Left lung (tissue), 10 donors: ENCODE results near the gene DNAJB11. TPM values are rescaled to one million over a fixed set of nuclear protein-coding genes. Genes with fewer than 3 reads are reported as not detected.
"Not testable (repeated sequence)": the region's sequence is repeated elsewhere in the genome, so short reads cannot be mapped to it uniquely, and the experiment has no call there.

ENCODE experiments used
- ATAC-seq: fragments of 200-7000 bp; cut with Tn5 transposase; one replicate; pipeline ENCODE4 v1.9.1; 2020; ENCODE audit warnings: moderate library complexity
- DNase-seq, 4 donors: peaks; one replicate each; pipeline ENCODE4 v3.0.0-alpha.2; 2013 to 2020
- H3K27ac ChIP-seq, 2 donors: fragments of 200-600 bp; sonication (generic) in 1 of 2; one replicate each; pipeline versions ENCODE4 v1.5.0 to v1.8.0; 2020 to 2021
- H3K27me3 ChIP-seq, 2 donors: fragments of 200-600 bp; sonication (generic) in 1 of 2; one replicate each; pipeline versions ENCODE4 v1.5.0 to v1.8.0; 2020 to 2021
- H3K36me3 ChIP-seq, 2 donors: fragments of 200-600 bp; sonication (generic) in 1 of 2; one replicate each; pipeline versions ENCODE4 v1.5.0 to v1.8.0; 2020 to 2021
- H3K4me1 ChIP-seq, 2 donors: fragments of 200-600 bp; one replicate each; pipeline ENCODE4 v1.8.0; 2021
- H3K4me3 ChIP-seq, 2 donors: fragments of 200-600 bp; sonication (generic) in 1 of 2; one replicate each; pipeline versions ENCODE4 v1.5.0 to v1.8.0; 2020 to 2021; ENCODE audit warnings: mild to moderate bottlenecking in 1 of 2
- H3K9me3 ChIP-seq, 2 donors: fragments of 200-600 bp; sonication (generic) in 1 of 2; one replicate each; pipeline versions ENCODE4 v1.5.0 to v1.8.0; 2020 to 2021
- intact Hi-C, 2 donors: fragments of 100-400 bp; cut with DNase I; formaldehyde crosslinking; loops; one replicate each; pipeline versions ENCODE4 v1.11.2 to v1.14.2; 2022
- polyA plus RNA-seq, 6 donors: library from polyadenylated mRNA; unstranded; fragments of 120-200 nt; gene quantifications; one replicate each; pipeline ENCODE4 v1.2.1, GENCODE V29; 2013; ENCODE audit not compliant: insufficient read length in 6 of 6
- total RNA-seq, 2 donors: library from RNA; stranded (reverse); fragmentation: NEBNext Ultra II Directional; extraction: Animal tissue kit (Norgen Biotek cat#: 25700); gene quantifications; one replicate each; pipeline ENCODE4 v1.2.1, GENCODE V29; 2021
- TF ChIP-seq, protein P1 (sequence below), 2 donors: fragments of 200-600 bp; sonication (generic) in 1 of 2; IDR thresholded peaks; one replicate each; pipeline versions ENCODE4 v1.5.0 to v1.8.0; 2021; ENCODE audit warnings: antibody characterized with exemption in 2 of 2
- donor health status: DM: no; HTN: yes; CAD: no.
- donor health status: DM: no; HTN: no; CAD: no.

Gene DNAJB11
- total and polyA plus RNA-seq, 8 donors, result 46.8 to 78.3 (median 58.0) TPM

DNA sequence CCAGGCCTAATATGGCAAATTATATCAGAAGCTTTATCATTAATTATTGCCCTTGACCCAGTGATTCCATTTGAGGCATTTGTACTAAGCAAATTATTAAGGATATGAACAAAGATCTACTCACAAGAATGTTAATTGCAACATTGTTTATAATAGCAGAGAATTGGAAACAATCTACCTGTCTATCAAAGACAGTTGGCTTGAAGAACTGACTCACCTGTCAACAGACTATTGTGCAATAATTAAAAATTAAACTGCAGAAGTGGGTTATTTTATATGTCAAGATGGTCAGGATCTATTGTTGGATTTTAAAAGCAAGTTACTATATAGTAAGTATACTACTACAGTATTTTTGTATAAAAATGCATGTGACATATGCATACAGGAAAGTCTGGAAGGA is 63.0 kb downstream of the DNAJB11 start:
- intact Hi-C loops, result no loop called here
- no peaks in the 10 kb centered on the region for H3K36me3 ChIP-seq
- H3K27ac ChIP-seq, result no peak overlapping the region
- no peaks in the 10 kb centered on the region for H3K4me1 ChIP-seq
- H3K9me3 ChIP-seq, result no peaks in the 10 kb centered on the region
- DNase-seq (no peak), ATAC-seq (no peak)
- TF ChIP-seq, protein P1, sequence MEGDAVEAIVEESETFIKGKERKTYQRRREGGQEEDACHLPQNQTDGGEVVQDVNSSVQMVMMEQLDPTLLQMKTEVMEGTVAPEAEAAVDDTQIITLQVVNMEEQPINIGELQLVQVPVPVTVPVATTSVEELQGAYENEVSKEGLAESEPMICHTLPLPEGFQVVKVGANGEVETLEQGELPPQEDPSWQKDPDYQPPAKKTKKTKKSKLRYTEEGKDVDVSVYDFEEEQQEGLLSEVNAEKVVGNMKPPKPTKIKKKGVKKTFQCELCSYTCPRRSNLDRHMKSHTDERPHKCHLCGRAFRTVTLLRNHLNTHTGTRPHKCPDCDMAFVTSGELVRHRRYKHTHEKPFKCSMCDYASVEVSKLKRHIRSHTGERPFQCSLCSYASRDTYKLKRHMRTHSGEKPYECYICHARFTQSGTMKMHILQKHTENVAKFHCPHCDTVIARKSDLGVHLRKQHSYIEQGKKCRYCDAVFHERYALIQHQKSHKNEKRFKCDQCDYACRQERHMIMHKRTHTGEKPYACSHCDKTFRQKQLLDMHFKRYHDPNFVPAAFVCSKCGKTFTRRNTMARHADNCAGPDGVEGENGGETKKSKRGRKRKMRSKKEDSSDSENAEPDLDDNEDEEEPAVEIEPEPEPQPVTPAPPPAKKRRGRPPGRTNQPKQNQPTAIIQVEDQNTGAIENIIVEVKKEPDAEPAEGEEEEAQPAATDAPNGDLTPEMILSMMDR (IDR thresholded peaks at IDR 0.05), result no peak
- no peak overlapping the region for H3K4me3 ChIP-seq
- H3K27me3 ChIP-seq, result peaks cover 0 to 14% of the 10 kb centered on the region in 2 donors

DNA sequence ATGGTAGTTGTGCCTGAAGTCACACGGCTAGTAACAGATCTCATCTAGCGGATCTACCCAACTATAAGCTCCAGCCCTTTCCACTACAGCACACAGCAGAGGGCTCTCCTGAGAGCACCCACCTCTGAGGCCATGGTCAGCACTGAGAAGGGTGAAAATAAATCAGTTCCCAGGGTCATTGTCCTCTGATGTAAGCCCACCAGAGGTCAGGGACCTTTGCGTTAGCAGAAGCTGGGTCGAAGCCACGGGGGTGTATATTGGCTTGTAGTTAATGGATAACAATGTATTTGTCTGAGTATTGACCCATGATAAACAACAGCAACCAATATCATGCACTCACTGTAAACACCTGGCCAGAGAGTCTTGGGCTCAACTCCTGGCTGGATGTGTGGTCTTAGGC is 63.7 kb downstream of the DNAJB11 start:
- H3K36me3 ChIP-seq, DNase-seq, intact Hi-C loops, H3K27ac ChIP-seq, ATAC-seq, H3K4me1 ChIP-seq, H3K4me3 ChIP-seq, H3K9me3 ChIP-seq: not testable (repeated sequence)
- H3K27me3 ChIP-seq, result peaks cover 0 to 14% of the 10 kb centered on the region in 2 donors

Other genes with a start within 250 kb of the DNAJB11 start
- 1 to 10 TPM; 6.2 to 7.6 TPM for gene DGKG, start 208.5 kb upstream of the DNAJB11 start, total RNA-seq
- 1 to 10 TPM; 4.2 to 5.7 (median 5.1) TPM for gene DGKG, start 208.5 kb upstream of the DNAJB11 start, polyA plus RNA-seq
- gene CRYGS, start 26.3 kb upstream of the DNAJB11 start, total RNA-seq, result 1 to 10 TPM; 1.8 to 3.7 TPM
- gene CRYGS, start 26.3 kb upstream of the DNAJB11 start, polyA plus RNA-seq, result 10 to 100 TPM in 2 of 6 donors, 1 to 10 TPM in 4; 6.5 to 10.6 (median 9.3) TPM
- 10 to 100 TPM; 11.6 to 12.1 TPM for gene TBCCD1, start 3.4 kb upstream of the DNAJB11 start, total RNA-seq
- gene TBCCD1, start 3.4 kb upstream of the DNAJB11 start, polyA plus RNA-seq, result 10 to 100 TPM; 17.8 to 23.0 (median 20.0) TPM
- gene AHSG, start 42.3 kb downstream of the DNAJB11 start, total RNA-seq, result not detected
- gene AHSG, start 42.3 kb downstream of the DNAJB11 start, polyA plus RNA-seq, result 1 to 10 TPM in 2 of 6 donors, under 1 TPM in 1, not detected in 3; 0.09 to 5.7 (median 3.2) TPM
- not detected for gene FETUB, start 69.7 kb downstream of the DNAJB11 start, total RNA-seq
- not detected for gene FETUB, start 69.7 kb downstream of the DNAJB11 start, polyA plus RNA-seq
- gene HRG, start 95.3 kb downstream of the DNAJB11 start, total RNA-seq, result not detected
- under 1 TPM; 0.04 to 0.30 (median 0.07) TPM for gene HRG, start 95.3 kb downstream of the DNAJB11 start, polyA plus RNA-seq
- not detected for gene KNG1, start 146.6 kb downstream of the DNAJB11 start, total RNA-seq
- gene KNG1, start 146.6 kb downstream of the DNAJB11 start, polyA plus RNA-seq, result 1 to 10 TPM in 1 of 6 donors, under 1 TPM in 5; 0.26 to 1.2 (median 0.49) TPM
- gene EIF4A2, start 212.9 kb downstream of the DNAJB11 start, total RNA-seq, result 100 to 1,000 TPM; 344 to 435 TPM
- 100 to 1,000 TPM; 735 to 925 (median 830) TPM for gene EIF4A2, start 212.9 kb downstream of the DNAJB11 start, polyA plus RNA-seq
- gene RFC4, start 235.8 kb downstream of the DNAJB11 start, total RNA-seq, result 10 to 100 TPM; 12.9 to 21.1 TPM
- gene RFC4, start 235.8 kb downstream of the DNAJB11 start, polyA plus RNA-seq, result 10 to 100 TPM; 39.5 to 55.0 (median 45.2) TPM